H1 (cell line): ENCODE results near the gene MAPKAPK2. TPM values are rescaled to one million over a fixed set of nuclear protein-coding genes. Genes with fewer than 3 reads are reported as not detected.

ENCODE experiments used
- CTCF ChIA-PET: fragments of 300-600 bp; sonication (Branson Sonifier 250); formaldehyde crosslinking; loops from one replicate; lab custom pipeline; 2021; ENCODE audit not compliant: partially characterized antibody; lab: Charles Lee
- POLR2A ChIA-PET: fragments of 300-600 bp; sonication (Branson Sonifier 250); formaldehyde crosslinking; loops from one replicate; lab custom pipeline; 2021; ENCODE audit warnings: inconsistent platforms; ENCODE audit not compliant: partially characterized antibody; lab: Charles Lee
- DNase-seq, 2 experiments: peaks; one replicate each; pipeline versions ENCODE4 v3.0.0 to v3.0.0-alpha.2; 2010 to 2022; ENCODE audit warnings: low spot score in 2 of 2, low read depth in 1 of 2, mixed read lengths in 1 of 2
- FAIRE-seq: peaks from 2 replicates; lab custom pipeline; 2011; peaks lifted over from hg19 to GRCh38; lab: Jason Lieb, UNC
- H2AFZ ChIP-seq: 2 replicates; pipeline ENCODE4 v1.8.1; 2012; ENCODE audit warnings: low read length, inconsistent platforms
- H2AK5ac ChIP-seq: 2 replicates; pipeline ENCODE4 v1.6.1; 2013; ENCODE audit warnings: low read depth, low read length
- H2BK120ac ChIP-seq: replicated peaks from 2 replicates; pipeline ENCODE3; 2013; ENCODE audit warnings: low read depth, low read length, inconsistent platforms
- H2BK12ac ChIP-seq: 2 replicates; pipeline ENCODE4 v1.6.1; 2013; ENCODE audit warnings: low read depth, low read length
- H2BK15ac ChIP-seq: 2 replicates; pipeline ENCODE4 v1.6.1; 2013; ENCODE audit warnings: low read length
- H2BK20ac ChIP-seq: 2 replicates; pipeline ENCODE4 v1.6.1; 2013; ENCODE audit warnings: low read length
- H2BK5ac ChIP-seq: 2 replicates; pipeline ENCODE4 v1.6.1; 2013; ENCODE audit warnings: low read depth, low read length
- H3K14ac ChIP-seq: 2 replicates; pipeline ENCODE4 v1.6.1; 2013; ENCODE audit warnings: inconsistent platforms; ENCODE audit not compliant: insufficient read length
- H3K18ac ChIP-seq: 2 replicates; pipeline ENCODE4 v1.6.1; 2013; ENCODE audit warnings: low read length; ENCODE audit errors: extremely low read depth
- H3K23ac ChIP-seq: 2 replicates; pipeline ENCODE4 v1.6.1; 2013; ENCODE audit warnings: inconsistent platforms; ENCODE audit not compliant: insufficient read length
- H3K23me2 ChIP-seq: 2 replicates; pipeline ENCODE4 v1.6.1; 2013; ENCODE audit warnings: low read depth, low read length
- H3K27ac ChIP-seq: 2 replicates; pipeline ENCODE4 v1.6.1; 2011; ENCODE audit warnings: low read depth, low read length, inconsistent platforms
- H3K27me3 ChIP-seq, 4 experiments: replicated peaks in 1 of 4; 1 replicate in 1 of 4; 2 replicates in 3 of 4; pipeline versions ENCODE4 v1.6.1 to v1.8.1; 2011 to 2013; ENCODE audit warnings: low read length in 3 of 4, mild to moderate bottlenecking in 3 of 4, inconsistent platforms in 2 of 4, mixed read lengths in 2 of 4, moderate library complexity in 1 of 4; ENCODE audit not compliant: control insufficient read depth in 3 of 4, insufficient read depth in 3 of 4; ENCODE audit errors: extremely low read depth in 1 of 4
- H3K36me3 ChIP-seq, 4 experiments: 2 replicates each; pipeline versions ENCODE4 v1.6.1 to v1.8.1; 2011 to 2013; ENCODE audit warnings: mild to moderate bottlenecking in 4 of 4, low read length in 3 of 4, moderate library complexity in 2 of 4, control low read depth in 1 of 4, inconsistent platforms in 1 of 4; ENCODE audit not compliant: insufficient read depth in 4 of 4, control insufficient read depth in 2 of 4
- H3K4ac ChIP-seq: replicated peaks from 2 replicates; pipeline ENCODE3; 2013; ENCODE audit warnings: low read length, low read depth, mixed read lengths, inconsistent platforms; ENCODE audit not compliant: insufficient read length
- H3K4me1 ChIP-seq, 4 experiments: replicated peaks in 1 of 4; 1 replicate in 1 of 4; 2 replicates in 3 of 4; pipeline versions ENCODE4 v1.6.1 to v1.8.1; 2011 to 2013; ENCODE audit warnings: low read length in 3 of 4, inconsistent platforms in 2 of 4, mixed read lengths in 1 of 4; ENCODE audit not compliant: insufficient read depth in 4 of 4, control insufficient read depth in 3 of 4
- H3K4me2 ChIP-seq, 2 experiments: 2 replicates each; pipeline versions ENCODE4 v1.6.1 to v1.8.1; 2011 to 2013; ENCODE audit warnings: low read depth in 2 of 2, low read length in 2 of 2, control low read depth in 1 of 2, inconsistent platforms in 1 of 2, mild to moderate bottlenecking in 1 of 2; ENCODE audit not compliant: insufficient read depth in 1 of 2
- H3K4me3 ChIP-seq, 4 experiments: fragments of 200-600, 300-600 bp in 1 of 4; sonication (generic), shearing (Covaris generic), sonication (Bioruptor Twin) in 1 of 4; 2 replicates each; pipeline versions ENCODE4 v1.5.1 to v1.8.1; 2011 to 2016; ENCODE audit warnings: low read length in 4 of 4, low read depth in 3 of 4, control low read depth in 2 of 4, inconsistent platforms in 2 of 4, mild to moderate bottlenecking in 2 of 4, mixed read lengths in 1 of 4, moderate library complexity in 1 of 4; ENCODE audit not compliant: insufficient read depth in 2 of 4; ENCODE audit errors: extremely low read depth in 1 of 4
- H3K56ac ChIP-seq: replicated peaks from 2 replicates; pipeline ENCODE3; 2013; ENCODE audit warnings: low read depth, mild to moderate bottlenecking, mixed read lengths, low read length, inconsistent platforms; ENCODE audit not compliant: insufficient read length
- H3K79me1 ChIP-seq: 2 replicates; pipeline ENCODE4 v1.6.1; 2013; ENCODE audit warnings: low read depth, low read length, control low read depth
- H3K79me2 ChIP-seq, 2 experiments: 2 replicates each; pipeline versions ENCODE4 v1.6.1 to v1.8.1; 2012 to 2013; ENCODE audit warnings: low read length in 2 of 2, mild to moderate bottlenecking in 2 of 2, inconsistent platforms in 1 of 2; ENCODE audit not compliant: insufficient read depth in 2 of 2, control insufficient read depth in 1 of 2
- H3K9ac ChIP-seq, 4 experiments: replicated peaks in 1 of 4; 1 replicate in 1 of 4; 2 replicates in 3 of 4; pipeline versions ENCODE4 v1.6.1 to v1.8.1; 2011 to 2013; ENCODE audit warnings: low read depth in 3 of 4, low read length in 3 of 4, control low read depth in 2 of 4, mild to moderate bottlenecking in 2 of 4, moderate library complexity in 2 of 4, inconsistent platforms in 1 of 4; ENCODE audit errors: extremely low read depth in 1 of 4
- H3K9me3 ChIP-seq, 2 experiments: 2 replicates each; pipeline versions ENCODE4 v1.6.1 to v1.8.1; 2012 to 2013; ENCODE audit warnings: mild to moderate bottlenecking in 2 of 2, moderate library complexity in 2 of 2, control low read depth in 1 of 2, inconsistent platforms in 1 of 2, low read depth in 1 of 2, low read length in 1 of 2, mixed read lengths in 1 of 2; ENCODE audit not compliant: insufficient read depth in 2 of 2
- H4K20me1 ChIP-seq, 2 experiments: replicated peaks in 1 of 2; 2 replicates each; pipeline versions ENCODE3 to v1.8.1; 2011 to 2013; ENCODE audit warnings: inconsistent platforms in 2 of 2, low read length in 2 of 2, mild to moderate bottlenecking in 1 of 2; ENCODE audit not compliant: insufficient read depth in 2 of 2, control insufficient read depth in 1 of 2
- H4K5ac ChIP-seq: 2 replicates; pipeline ENCODE4 v1.6.1; 2013; ENCODE audit warnings: low read length, low read depth, mixed read lengths, inconsistent platforms; ENCODE audit not compliant: insufficient read length
- H4K8ac ChIP-seq: 2 replicates; pipeline ENCODE4 v1.8.0; 2013; ENCODE audit warnings: mild to moderate bottlenecking, moderate library complexity, low read length, inconsistent platforms; ENCODE audit not compliant: insufficient read depth; ENCODE audit errors: extremely low read depth
- H4K91ac ChIP-seq: replicated peaks from 2 replicates; pipeline ENCODE3; 2013; ENCODE audit warnings: low read length, mixed read lengths, inconsistent platforms; ENCODE audit not compliant: insufficient read length
- BCL11A ChIP-seq, 2 experiments: IDR thresholded peaks; one replicate each; pipeline ENCODE4 v1.6.1; 2011; ENCODE audit warnings: low read depth in 2 of 2, low read length in 2 of 2, mild to moderate bottlenecking in 2 of 2
- MAFK ChIP-seq: IDR thresholded peaks from 2 replicates; pipeline ENCODE4 v1.6.1; 2012; ENCODE audit warnings: low read depth, mild to moderate bottlenecking, improper control_type of control experiment, low read length
- NRF1 ChIP-seq: IDR thresholded peaks from 2 replicates; pipeline ENCODE4 v1.6.1; 2011; ENCODE audit warnings: mild to moderate bottlenecking, low read depth, low read length, improper control_type of control experiment
- SIX5 ChIP-seq: IDR thresholded peaks from 2 replicates; pipeline ENCODE4 v1.6.1; 2011; ENCODE audit warnings: mild to moderate bottlenecking, low read depth, low read length
- WGBS, 2 experiments: shearing (Covaris generic) in 1 of 2; methylation state at CpG; one replicate each; pipeline versions ENCODE4 v1.1.6 to v1.1.7; 2013 to 2015; ENCODE audit warnings: low lambda C conversion rate in 2 of 2, mixed read lengths in 2 of 2, inconsistent platforms in 1 of 2, low coverage in 1 of 2, missing lambda C conversion rate in 1 of 2; ENCODE audit not compliant: insufficient replicate concordance in 2 of 2, insufficient coverage in 1 of 2, insufficient read length in 1 of 2; ENCODE audit errors: extremely low coverage in 1 of 2, missing lambda C conversion rate in 1 of 2; 5-methylcytosine and 5-hydroxymethylcytosine counted together
- polyA plus RNA-seq, 7 experiments: library from polyadenylated mRNA; depleted of rRNA in 3 of 7; stranded (reverse) in 5 of 7; unstranded in 2 of 7; fragments of >200 nt in 5 of 7; fragments of 200-250 nt in 2 of 7; gene quantifications; 1 replicate in 5 of 7; 2 replicates in 1 of 7; 4 replicates in 1 of 7; pipeline versions ENCODE4 v1.2.1 to v1.2.3, GENCODE V29; 2011 to 2013; ENCODE audit warnings: missing spikeins in 2 of 7, mixed read lengths in 2 of 7
- total RNA-seq: library from RNA; stranded (reverse); fragmentation: NEBNext Ultra II Directional; extraction: Animal tissue kit (Norgen Biotek cat#: 25700); gene quantifications from 2 replicates; pipeline ENCODE4 v1.2.1, GENCODE V29; 2021

MAPKAPK2 gene
- total and polyA plus RNA-seq, 2 of the 8 experiments (the other 6 are each of a cell fraction or from before 2014, with no cell fraction given): 27.5 to 44.9 TPM

- Histone ChIP-seq H4K91ac (no peak overlapping the region), H3K56ac (no peak overlapping the region), H3K18ac (no peak overlapping the region), H2BK20ac (no peak overlapping the region), H3K79me2 (no peaks in the 10 kb centered on the region), H2AFZ (no peak overlapping the region), H3K4me3 (no peak overlapping the region), H4K20me1 (no peaks in the 10 kb centered on the region), H2AK5ac (no peak overlapping the region), H3K9me3 (no peaks in the 10 kb centered on the region), H3K4me1 (no peaks in the 10 kb centered on the region), H2BK12ac (no peak overlapping the region), H3K4ac (no peak overlapping the region), H4K8ac (no peak overlapping the region), H3K36me3 (no peaks in the 10 kb centered on the region), H3K9ac (no peak overlapping the region), H2BK5ac (no peak overlapping the region), H2BK15ac (no peak overlapping the region), H3K23ac (no peak overlapping the region), H2BK120ac (no peak overlapping the region), H3K23me2 (no peaks in the 10 kb centered on the region), H3K4me2 (no peak overlapping the region), H3K27ac (no peak overlapping the region), H3K79me1 (no peaks in the 10 kb centered on the region), H4K5ac (no peak overlapping the region), H3K27me3 (peaks cover 2 to 7% (median 4%) of the 10 kb centered on the region in 4 experiments; a peak in 5 of 7 replicates), H3K14ac (no peak overlapping the region)
- no peak for FAIRE-seq
- TF ChIP-seq MAFK (no peak), NRF1 (no peak), BCL11A (IDR thresholded peaks at IDR 0.05; ENCODE audit: low read depth in 2 of 2, low read length in 2 of 2) (no peak), SIX5 (no peak)
- ChIA-PET POLR2A (no interaction called here), CTCF (interaction anchor here (1.3 to 1.9 kb wide), 5 partner anchors 8 to 159 kb away, joined by 4 to 8 read pairs (median 4); partner anchors contain the start of gene IL20)
- WGBS, 2 experiments: 93% methylated on average over 3 of the region's 3 CpGs; no CpG with 5 or more reads in 1 of the 2 experiments
- DNase-seq: no peak
These were observed 68.4 kb downstream of the MAPKAPK2 start for GRCh38 chr1:206753141-206753540.
